ENCODE data around the gene TLR4.

The TLR4 gene

GRCh38 chr9:117681888-117682287 lies 22.3 kb upstream of the TLR4 start:
- no peak for DNase-seq
- H3K4me1 ChIP-seq (ENCODE audit: control insufficient read depth, insufficient read depth, low read length, poor library complexity, severe bottlenecking): no peaks in the 10 kb centered on the region
- no peaks in the 10 kb centered on the region for H3K27me3 ChIP-seq (replicated peaks; ENCODE audit: control insufficient read depth, insufficient read depth, low read length, poor library complexity, severe bottlenecking)
- no peak overlapping the region for H3K27ac ChIP-seq (ENCODE audit: insufficient read depth, low read length, poor library complexity, severe bottlenecking)
- no peak overlapping the region for H3K4me3 ChIP-seq (ENCODE audit: insufficient read depth, low read depth, low read length, poor library complexity, severe bottlenecking)
- no peaks in the 10 kb centered on the region for H3K9me3 ChIP-seq (ENCODE audit: control insufficient read depth, low read length)
- no peaks in the 10 kb centered on the region for H3K36me3 ChIP-seq (ENCODE audit: control insufficient read depth, insufficient read depth, low read length)

- Histone ChIP-seq H3K27ac (ENCODE audit: insufficient read depth, low read length, poor library complexity, severe bottlenecking) (no peak overlapping the region), H3K36me3 (ENCODE audit: control insufficient read depth, insufficient read depth, low read length) (no peaks in the 10 kb centered on the region), H3K4me1 (ENCODE audit: control insufficient read depth, insufficient read depth, low read length, poor library complexity, severe bottlenecking) (no peaks in the 10 kb centered on the region), H3K27me3 (replicated peaks; ENCODE audit: control insufficient read depth, insufficient read depth, low read length, poor library complexity, severe bottlenecking) (no peaks in the 10 kb centered on the region), H3K9me3 (ENCODE audit: control insufficient read depth, low read length) (no peaks in the 10 kb centered on the region), H3K4me3 (ENCODE audit: insufficient read depth, low read depth, low read length, poor library complexity, severe bottlenecking) (no peak overlapping the region)
- no peak for DNase-seq
These were observed 21.1 kb upstream of the TLR4 start for GRCh38 chr9:117682955-117683710.

GRCh38 chr9:117687532-117687931 lies 16.7 kb upstream of the TLR4 start:
- H3K36me3 ChIP-seq (ENCODE audit: control insufficient read depth, insufficient read depth, low read length): no peaks in the 10 kb centered on the region
- no peak overlapping the region for H3K4me3 ChIP-seq (ENCODE audit: insufficient read depth, low read depth, low read length, poor library complexity, severe bottlenecking)
- H3K27me3 ChIP-seq (replicated peaks; ENCODE audit: control insufficient read depth, insufficient read depth, low read length, poor library complexity, severe bottlenecking): no peaks in the 10 kb centered on the region
- no peaks in the 10 kb centered on the region for H3K4me1 ChIP-seq (ENCODE audit: control insufficient read depth, insufficient read depth, low read length, poor library complexity, severe bottlenecking)
- DNase-seq: no peak
- no peaks in the 10 kb centered on the region for H3K9me3 ChIP-seq (ENCODE audit: control insufficient read depth, low read length)
- H3K27ac ChIP-seq (ENCODE audit: insufficient read depth, low read length, poor library complexity, severe bottlenecking): no peak overlapping the region

DNA sequence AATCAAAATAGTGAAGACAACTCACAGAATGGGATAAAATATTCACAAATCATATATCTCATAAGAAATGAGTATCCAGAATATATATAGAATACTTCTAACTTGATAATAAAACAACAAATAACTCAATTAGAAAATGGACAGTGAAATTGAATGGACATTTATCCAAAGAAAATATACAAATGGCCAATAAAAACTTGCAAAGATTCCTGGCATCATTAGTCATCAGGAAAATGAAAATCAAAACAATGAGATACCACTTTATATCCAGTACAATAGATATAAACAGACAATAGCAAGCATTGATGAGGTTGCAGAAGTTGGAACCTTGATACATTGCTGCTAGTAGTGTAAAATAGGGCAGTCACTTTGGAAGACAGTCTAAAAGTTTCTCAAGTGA lies 12.8 kb upstream of the TLR4 start:
- no peak for DNase-seq
- H3K4me1 ChIP-seq (ENCODE audit: control insufficient read depth, insufficient read depth, low read length, poor library complexity, severe bottlenecking): no peaks in the 10 kb centered on the region
- no peaks in the 10 kb centered on the region for H3K9me3 ChIP-seq (ENCODE audit: control insufficient read depth, low read length)
- no peak overlapping the region for H3K27ac ChIP-seq (ENCODE audit: insufficient read depth, low read length, poor library complexity, severe bottlenecking)
- H3K27me3 ChIP-seq (replicated peaks; ENCODE audit: control insufficient read depth, insufficient read depth, low read length, poor library complexity, severe bottlenecking): no peaks in the 10 kb centered on the region
- H3K36me3 ChIP-seq (ENCODE audit: control insufficient read depth, insufficient read depth, low read length): no peaks in the 10 kb centered on the region
- H3K4me3 ChIP-seq (ENCODE audit: insufficient read depth, low read depth, low read length, poor library complexity, severe bottlenecking): no peak overlapping the region

GRCh38 chr9:117696154-117696553 lies 8.0 kb upstream of the TLR4 start:
- H3K36me3 ChIP-seq (ENCODE audit: control insufficient read depth, insufficient read depth, low read length): no peaks in the 10 kb centered on the region
- H3K27ac ChIP-seq (ENCODE audit: insufficient read depth, low read length, poor library complexity, severe bottlenecking): no peak overlapping the region
- H3K4me3 ChIP-seq (ENCODE audit: insufficient read depth, low read depth, low read length, poor library complexity, severe bottlenecking): no peak overlapping the region
- no peaks in the 10 kb centered on the region for H3K27me3 ChIP-seq (replicated peaks; ENCODE audit: control insufficient read depth, insufficient read depth, low read length, poor library complexity, severe bottlenecking)
- DNase-seq: no peak
- no peaks in the 10 kb centered on the region for H3K4me1 ChIP-seq (ENCODE audit: control insufficient read depth, insufficient read depth, low read length, poor library complexity, severe bottlenecking)
- H3K9me3 ChIP-seq (ENCODE audit: control insufficient read depth, low read length): no peaks in the 10 kb centered on the region

DNA sequence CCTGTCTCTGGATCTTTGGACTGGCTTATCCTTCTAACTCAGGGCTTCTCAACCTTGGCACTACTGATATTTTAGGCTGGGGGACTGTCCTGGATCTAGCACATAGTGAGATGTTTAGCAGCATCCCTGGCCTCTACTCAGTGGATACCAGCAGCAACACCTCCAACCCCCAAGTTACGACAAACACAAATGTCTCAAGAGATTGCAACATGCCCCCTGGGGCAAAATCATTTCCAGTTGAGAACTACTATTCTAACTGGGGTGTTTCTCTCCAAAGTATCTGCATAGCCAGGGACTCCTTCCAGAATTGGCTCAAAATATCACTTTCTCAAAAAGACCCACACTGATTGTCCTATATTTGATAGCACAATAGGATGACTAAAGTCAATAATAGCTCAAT lies 7.2 kb upstream of the TLR4 start:
- H3K9me3 ChIP-seq (ENCODE audit: control insufficient read depth, low read length): no peaks in the 10 kb centered on the region
- H3K4me1 ChIP-seq (ENCODE audit: control insufficient read depth, insufficient read depth, low read length, poor library complexity, severe bottlenecking): no peaks in the 10 kb centered on the region
- no peaks in the 10 kb centered on the region for H3K27me3 ChIP-seq (replicated peaks; ENCODE audit: control insufficient read depth, insufficient read depth, low read length, poor library complexity, severe bottlenecking)
- H3K27ac ChIP-seq (ENCODE audit: insufficient read depth, low read length, poor library complexity, severe bottlenecking): no peak overlapping the region
- H3K4me3 ChIP-seq (ENCODE audit: insufficient read depth, low read depth, low read length, poor library complexity, severe bottlenecking): no peak overlapping the region
- H3K36me3 ChIP-seq (ENCODE audit: control insufficient read depth, insufficient read depth, low read length): no peaks in the 10 kb centered on the region
- DNase-seq: no peak

- no peak for DNase-seq
- Histone ChIP-seq H3K4me1 (ENCODE audit: control insufficient read depth, insufficient read depth, low read length, poor library complexity, severe bottlenecking) (no peaks in the 10 kb centered on the region), H3K27ac (ENCODE audit: insufficient read depth, low read length, poor library complexity, severe bottlenecking) (no peak overlapping the region), H3K36me3 (ENCODE audit: control insufficient read depth, insufficient read depth, low read length) (no peaks in the 10 kb centered on the region), H3K4me3 (ENCODE audit: insufficient read depth, low read depth, low read length, poor library complexity, severe bottlenecking) (no peak overlapping the region), H3K27me3 (replicated peaks; ENCODE audit: control insufficient read depth, insufficient read depth, low read length, poor library complexity, severe bottlenecking) (no peaks in the 10 kb centered on the region), H3K9me3 (ENCODE audit: control insufficient read depth, low read length) (no peaks in the 10 kb centered on the region)
These were observed 666 bp upstream of the TLR4 start for GRCh38 chr9:117703537-117703936.

- Histone ChIP-seq H3K27ac (ENCODE audit: insufficient read depth, low read length, poor library complexity, severe bottlenecking) (no peak overlapping the region), H3K9me3 (ENCODE audit: control insufficient read depth, low read length) (no peaks in the 10 kb centered on the region), H3K27me3 (replicated peaks; ENCODE audit: control insufficient read depth, insufficient read depth, low read length, poor library complexity, severe bottlenecking) (no peaks in the 10 kb centered on the region), H3K4me1 (ENCODE audit: control insufficient read depth, insufficient read depth, low read length, poor library complexity, severe bottlenecking) (no peaks in the 10 kb centered on the region), H3K36me3 (ENCODE audit: control insufficient read depth, insufficient read depth, low read length) (no peaks in the 10 kb centered on the region), H3K4me3 (ENCODE audit: insufficient read depth, low read depth, low read length, poor library complexity, severe bottlenecking) (no peak overlapping the region)
- no peak for DNase-seq
These were observed 394 bp downstream of the TLR4 start for GRCh38 chr9:117704597-117704996.

DNA sequence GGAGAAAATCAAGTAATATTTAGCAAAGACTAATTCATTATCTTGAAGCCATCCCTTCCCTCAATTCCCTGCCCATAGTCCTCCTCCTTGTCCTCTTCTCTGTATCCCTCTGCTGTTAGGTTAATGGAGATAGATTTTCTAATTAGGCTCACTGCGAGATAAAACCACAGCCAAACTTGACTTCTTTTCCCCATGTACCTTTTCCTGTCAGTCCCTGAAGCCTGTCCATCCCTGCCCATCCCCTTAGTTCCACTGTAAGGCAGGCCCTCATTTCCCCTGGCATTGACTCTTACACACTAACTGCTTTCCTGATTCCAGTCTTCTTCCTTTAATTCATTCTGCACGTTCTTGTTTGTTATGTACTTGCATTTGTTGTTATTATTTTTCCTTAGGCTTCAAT lies 1.2 kb downstream of the TLR4 start:
- no peaks in the 10 kb centered on the region for H3K9me3 ChIP-seq (ENCODE audit: control insufficient read depth, low read length)
- H3K4me3 ChIP-seq (ENCODE audit: insufficient read depth, low read depth, low read length, poor library complexity, severe bottlenecking): no peak overlapping the region
- no peak overlapping the region for H3K27ac ChIP-seq (ENCODE audit: insufficient read depth, low read length, poor library complexity, severe bottlenecking)
- H3K4me1 ChIP-seq (ENCODE audit: control insufficient read depth, insufficient read depth, low read length, poor library complexity, severe bottlenecking): no peaks in the 10 kb centered on the region
- no peaks in the 10 kb centered on the region for H3K27me3 ChIP-seq (replicated peaks; ENCODE audit: control insufficient read depth, insufficient read depth, low read length, poor library complexity, severe bottlenecking)
- no peaks in the 10 kb centered on the region for H3K36me3 ChIP-seq (ENCODE audit: control insufficient read depth, insufficient read depth, low read length)
- no peak for DNase-seq

DNA sequence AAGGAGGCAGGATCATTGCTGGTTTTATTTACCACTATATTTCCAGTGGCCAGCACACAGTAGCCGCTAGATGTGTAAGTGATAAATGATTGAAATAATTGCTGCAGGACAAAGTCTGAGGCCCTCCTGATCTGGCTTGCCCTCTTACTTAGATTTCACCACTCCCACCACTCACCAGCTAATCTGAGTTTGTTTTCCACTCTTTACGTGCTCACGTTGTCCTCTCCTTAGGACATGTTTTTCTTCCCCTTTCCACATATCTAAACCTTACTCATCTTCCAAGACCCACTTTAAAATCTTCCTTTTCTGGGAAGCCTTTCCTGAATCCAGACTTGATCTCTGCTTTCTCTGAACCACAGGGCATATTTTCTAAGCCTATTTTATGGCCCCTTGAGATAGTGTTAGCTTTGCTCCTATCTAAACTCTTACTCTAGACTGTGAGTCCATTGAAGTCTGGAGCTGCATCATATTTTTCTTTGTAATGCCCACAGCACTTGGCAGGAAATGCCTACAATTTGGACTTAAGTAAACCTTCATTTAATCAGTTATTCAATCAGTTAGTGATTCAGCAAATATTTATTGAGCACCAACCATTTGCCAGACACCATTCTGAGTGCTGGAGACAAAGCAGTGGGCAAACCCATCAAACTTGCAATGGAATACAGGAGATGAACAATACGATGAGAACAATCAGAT lies 2.4 kb downstream of the TLR4 start:
- no peak for DNase-seq
- H3K27ac ChIP-seq (ENCODE audit: insufficient read depth, low read length, poor library complexity, severe bottlenecking): no peak overlapping the region
- H3K4me1 ChIP-seq (ENCODE audit: control insufficient read depth, insufficient read depth, low read length, poor library complexity, severe bottlenecking): no peaks in the 10 kb centered on the region

More for the DNA sequence above, 2.4 kb downstream of the TLR4 start:
- no peaks in the 10 kb centered on the region for H3K36me3 ChIP-seq (ENCODE audit: control insufficient read depth, insufficient read depth, low read length)
- no peaks in the 10 kb centered on the region for H3K9me3 ChIP-seq (ENCODE audit: control insufficient read depth, low read length)
- H3K27me3 ChIP-seq (replicated peaks; ENCODE audit: control insufficient read depth, insufficient read depth, low read length, poor library complexity, severe bottlenecking): no peaks in the 10 kb centered on the region
- no peak overlapping the region for H3K4me3 ChIP-seq (ENCODE audit: insufficient read depth, low read depth, low read length, poor library complexity, severe bottlenecking)
